Glomerular visceral epithelial cell (primary cell): ENCODE data around the gene TMBIM6.
"Not testable (repeated sequence)": the region's sequence is repeated elsewhere in the genome, so short reads cannot be mapped to it uniquely, and the experiment has no call there.

Experiments
- DNase-seq: peaks from one replicate; pipeline ENCODE4 v3.0.0-alpha.2; 2016; ENCODE audit errors: extremely low spot score

Gene TMBIM6

GRCh38 chr12:49728446-49728845 lies 12.9 kb upstream of the TMBIM6 start:
- DNase-seq, result no peak

- DNase-seq, result no peak
These were observed 11.3 kb upstream of the TMBIM6 start for GRCh38 chr12:49730050-49730449.

GRCh38 chr12:49730568-49731101 lies 10.7 kb upstream of the TMBIM6 start:
- DNase-seq, result no peak

GRCh38 chr12:49733219-49734017 lies 7.9 kb upstream of the TMBIM6 start:
- DNase-seq, result no peak

- not testable (repeated sequence) for DNase-seq
These were observed 6.5 kb upstream of the TMBIM6 start for GRCh38 chr12:49734900-49735299.

GRCh38 chr12:49738721-49739120 lies 2.6 kb upstream of the TMBIM6 start:
- not testable (repeated sequence) for DNase-seq

GRCh38 chr12:49740277-49740676 lies 1.1 kb upstream of the TMBIM6 start:
- DNase-seq, result not testable (repeated sequence)

- DNase-seq, result peak; percentile 88
These were observed 694 bp downstream of the TMBIM6 start for GRCh38 chr12:49741882-49742620.

- DNase-seq, result no peak
These were observed 3.1 kb downstream of the TMBIM6 start for GRCh38 chr12:49744363-49744885.

- no peak for DNase-seq
These were observed 6.9 kb downstream of the TMBIM6 start for GRCh38 chr12:49748306-49748705.

- DNase-seq, result no peak
These were observed 7.4 kb downstream of the TMBIM6 start for GRCh38 chr12:49748800-49749199.

- peak; percentile 40 for DNase-seq
These were observed 9.0 kb downstream of the TMBIM6 start for GRCh38 chr12:49750027-49750995.

- no peak for DNase-seq
These were observed 9.6 kb downstream of the TMBIM6 start for GRCh38 chr12:49750996-49751393.

GRCh38 chr12:49761677-49762467 lies 20.5 kb downstream of the TMBIM6 start:
- no peak for DNase-seq

GRCh38 chr12:49762468-49762847 lies 21.1 kb downstream of the TMBIM6 start:
- DNase-seq, result no peak

- DNase-seq, result peak; percentile 43
These were observed 21.7 kb downstream of the TMBIM6 start for GRCh38 chr12:49763006-49763591.

- DNase-seq, result no peak
These were observed 22.8 kb downstream of the TMBIM6 start for GRCh38 chr12:49764126-49764525.

GRCh38 chr12:49766115-49766455 lies 24.7 kb downstream of the TMBIM6 start:
- no peak for DNase-seq

- no peak for DNase-seq
These were observed 26.0 kb downstream of the TMBIM6 start for GRCh38 chr12:49767333-49767732.

GRCh38 chr12:49773102-49773501 lies 31.7 kb downstream of the TMBIM6 start:
- not testable (repeated sequence) for DNase-seq
